GM19452 (cell line): Measurements from ENCODE around the gene CHMP4A.

ENCODE experiments used
- ATAC-seq: cut with Tn5 transposase; IDR thresholded peaks from one replicate; pipeline ENCODE4 v1.9.1; 2021; ENCODE audit not compliant: unreplicated experiment

The CHMP4A gene

DNA sequence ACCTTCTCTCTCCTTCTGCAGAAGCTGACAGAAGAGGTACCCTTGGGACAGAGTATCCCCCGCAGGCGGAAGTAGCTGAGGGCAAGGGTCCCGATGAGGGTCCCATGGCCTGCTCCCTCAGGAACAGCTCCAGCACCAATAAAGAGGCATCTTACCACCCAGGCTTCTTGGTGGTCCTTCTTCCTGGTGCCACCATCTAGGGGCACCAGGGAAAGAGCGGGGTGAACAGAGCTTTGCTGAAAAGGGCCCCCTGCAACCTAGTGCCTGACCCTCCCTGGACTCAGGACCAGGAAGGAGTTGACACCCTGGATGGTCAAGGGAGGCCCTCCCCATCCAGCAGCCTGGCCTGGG is 52.8 kb downstream of the CHMP4A start:
- no peak for ATAC-seq

GRCh38 chr14:24159777-24160498 is 53.4 kb downstream of the CHMP4A start:
- no peak for ATAC-seq
